ENCODE data around the gene SMAGP.
"Not testable (repeated sequence)": the region's sequence is repeated elsewhere in the genome, so short reads cannot be mapped to it uniquely, and the experiment has no call there.

The SMAGP gene

GRCh38 chr12:51222461-51222860 is 47.8 kb downstream of the SMAGP start:
- DNase-seq: no peak

- DNase-seq: not testable (repeated sequence)
Observed at GRCh38 chr12:51219857-51220256, 50.4 kb downstream of the SMAGP start.

GRCh38 chr12:51219322-51219721 is 50.9 kb downstream of the SMAGP start:
- DNase-seq: no peak

- DNase-seq: no peak
Observed at GRCh38 chr12:51218607-51219161, 51.5 kb downstream of the SMAGP start.

- DNase-seq: peak; percentile 67
Observed at GRCh38 chr12:51217968-51218606, 52.1 kb downstream of the SMAGP start, which contains the start of gene POU6F1. TSS of gene POU6F1 (minus strand) at chr12:51218062. CDS start at chr12:51206836, 11,226 bp downstream.

- peak; percentile 52 for DNase-seq
Observed at GRCh38 chr12:51217133-51217967, 52.9 kb downstream of the SMAGP start.

GRCh38 chr12:51216642-51217041 is 53.6 kb downstream of the SMAGP start:
- DNase-seq: no peak

GRCh38 chr12:51214895-51215294 is 55.3 kb downstream of the SMAGP start:
- no peak for DNase-seq

- DNase-seq: no peak
Observed at GRCh38 chr12:51210690-51211395, 59.4 kb downstream of the SMAGP start.

GRCh38 chr12:51209259-51209658 is 61.0 kb downstream of the SMAGP start:
- no peak for DNase-seq

GRCh38 chr12:51208016-51208660 is 62.1 kb downstream of the SMAGP start:
- no peak for DNase-seq

- no peak for DNase-seq
Observed at GRCh38 chr12:51205350-51205749, 64.9 kb downstream of the SMAGP start.

GRCh38 chr12:51202718-51203117 is 67.5 kb downstream of the SMAGP start:
- DNase-seq: no peak

GRCh38 chr12:51200806-51201205 is 69.4 kb downstream of the SMAGP start:
- no peak for DNase-seq

GRCh38 chr12:51200156-51200555 is 70.1 kb downstream of the SMAGP start:
- no peak for DNase-seq

- no peak for DNase-seq
Observed at GRCh38 chr12:51199366-51199945, 70.8 kb downstream of the SMAGP start.

- no peak for DNase-seq
Observed at GRCh38 chr12:51198568-51199365, 71.4 kb downstream of the SMAGP start.

- DNase-seq: no peak
Observed at GRCh38 chr12:51197736-51198567, 72.3 kb downstream of the SMAGP start.

- no peak for DNase-seq
Observed at GRCh38 chr12:51196547-51196946, 73.7 kb downstream of the SMAGP start.

GRCh38 chr12:51195841-51196240 is 74.4 kb downstream of the SMAGP start:
- no peak for DNase-seq

Measured in activated CD8-positive, alpha-beta memory T cell treated with anti-CD3 and anti-CD28 coated beads, Interleukin-2, amount 50 U/mL, for 4 hours (primary cell).